CD4-positive, alpha-beta T cell (primary cell): ENCODE measurements around the gene PRMT7. TPM values are rescaled to one million over a fixed set of nuclear protein-coding genes. Genes with fewer than 3 reads are reported as not detected.

ENCODE experiments used
- ATAC-seq: fragments of 200-7000 bp; cut with Tn5 transposase; one replicate; pipeline ENCODE4 v1.10.0; 2022; ENCODE audit warnings: mild to moderate bottlenecking; ENCODE audit not compliant: poor library complexity
- CTCF ChIA-PET: fragments of 350-600 bp; sonication (Branson Sonifier 250); formaldehyde crosslinking; loops from one replicate; lab custom pipeline; 2021; ENCODE audit warnings: antibody characterized with exemption, inconsistent platforms; lab: Charles Lee
- POLR2A ChIA-PET: fragments of 350-600 bp; sonication (Branson Sonifier 250); formaldehyde crosslinking; loops from one replicate; lab custom pipeline; 2021; ENCODE audit warnings: antibody characterized with exemption, inconsistent platforms; lab: Charles Lee
- DNase-seq, 14 experiments: peaks; one replicate each; pipeline ENCODE4 v3.0.0-alpha.2; 2013 to 2020; ENCODE audit warnings: mixed read lengths in 2 of 14
- H3K27ac ChIP-seq, 2 donors: one replicate each; pipeline versions ENCODE4 v1.5.1 to v1.7.0; 2013; ENCODE audit warnings: low read length in 2 of 2, low read depth in 1 of 2, mild to moderate bottlenecking in 1 of 2
- H3K27me3 ChIP-seq, 2 experiments: 1 replicate in 1 of 2; 2 replicates in 1 of 2; pipeline versions ENCODE4 v1.6.1 to v1.7.0; 2013; ENCODE audit warnings: low read length in 2 of 2, control low read depth in 1 of 2, mild to moderate bottlenecking in 1 of 2, moderate library complexity in 1 of 2; ENCODE audit not compliant: insufficient read depth in 2 of 2, control insufficient read depth in 1 of 2
- H3K36me3 ChIP-seq: one replicate; pipeline ENCODE4 v1.6.1; 2013; ENCODE audit warnings: low read length, control low read depth; ENCODE audit not compliant: insufficient read depth
- H3K4me1 ChIP-seq: one replicate; pipeline ENCODE4 v1.6.1; 2013; ENCODE audit warnings: low read length, control low read depth; ENCODE audit not compliant: insufficient read depth
- H3K4me3 ChIP-seq: one replicate; pipeline ENCODE4 v1.5.1; 2013; ENCODE audit warnings: mild to moderate bottlenecking, low read length, moderate library complexity
- H3K9me3 ChIP-seq, 2 experiments: 1 replicate in 1 of 2; 2 replicates in 1 of 2; pipeline versions ENCODE4 v1.6.1 to v1.7.0; 2013; ENCODE audit warnings: low read length in 2 of 2, mild to moderate bottlenecking in 2 of 2, control low read depth in 1 of 2, moderate library complexity in 1 of 2; ENCODE audit not compliant: control insufficient read depth in 1 of 2, insufficient read depth in 1 of 2
- H3K27ac Mint-ChIP-seq: one replicate; pipeline ENCODE4 v1.8.0; 2020; ENCODE audit warnings: mixed read lengths
- H3K27me3 Mint-ChIP-seq: one replicate; pipeline ENCODE4 v1.8.0; 2021; ENCODE audit warnings: mixed read lengths
- H3K36me3 Mint-ChIP-seq: one replicate; pipeline ENCODE4 v1.8.0; 2021; ENCODE audit warnings: low read depth, mixed read lengths
- H3K4me1 Mint-ChIP-seq: one replicate; pipeline ENCODE4 v1.8.0; 2021; ENCODE audit warnings: low read depth, mixed read lengths
- H3K4me3 Mint-ChIP-seq: one replicate; pipeline ENCODE4 v1.8.0; 2020; ENCODE audit warnings: mild to moderate bottlenecking, mixed read lengths
- H3K9me3 Mint-ChIP-seq: one replicate; pipeline ENCODE4 v1.8.0; 2020; ENCODE audit warnings: mixed read lengths
- CTCF ChIP-seq: fragments of 200-600 bp; IDR thresholded peaks from one replicate; pipeline ENCODE4 v1.8.0; 2022; ENCODE audit warnings: antibody characterized with exemption, mild to moderate bottlenecking
- intact Hi-C, 2 experiments: fragments of 100-400 bp; cut with DNase I in 1 of 2; cut with micrococcal nuclease in 1 of 2; formaldehyde crosslinking; loops; one replicate each; pipeline versions ENCODE4 v1.15.1 to v1.9.0; 2023 to 2025; cut with DNase I, micrococcal nuclease
- total RNA-seq, 174 experiments: library from RNA in 2 of 174; stranded (reverse) in 2 of 174; gene quantifications; one replicate each; pipeline ENCODE4 v1.2.3 and lab custom pipeline; 2021 to 2026

Gene PRMT7
- total RNA-seq, 2 experiments from 2014 or later: 46.3 to 51.0 TPM

GRCh38 chr16:68381363-68381724, 70.5 kb downstream of the PRMT7 start:
- intact Hi-C loops: no loop called here
- no peaks in the 10 kb centered on the region for H3K36me3 Mint-ChIP-seq
- no peaks in the 10 kb centered on the region for H3K36me3 ChIP-seq
- H3K4me1 Mint-ChIP-seq: peaks cover 33% of the 10 kb centered on the region
- no peak overlapping the region for H3K27ac ChIP-seq
- POLR2A ChIA-PET: no interaction called here
- no peak for TF ChIP-seq CTCF
- no peak overlapping the region for H3K4me3 ChIP-seq
- H3K4me1 ChIP-seq: peaks cover 27% of the 10 kb centered on the region
- no peak overlapping the region for H3K27ac Mint-ChIP-seq
- no peaks in the 10 kb centered on the region for H3K27me3 Mint-ChIP-seq
- H3K9me3 Mint-ChIP-seq: no peaks in the 10 kb centered on the region
- no peaks in the 10 kb centered on the region for H3K9me3 ChIP-seq
- DNase-seq (no peak), ATAC-seq (no peak)
- CTCF ChIA-PET: no interaction called here
- H3K27me3 ChIP-seq: no peaks in the 10 kb centered on the region
- no peak overlapping the region for H3K4me3 Mint-ChIP-seq

- Mint-ChIP-seq H3K4me1 (peaks cover 33% of the 10 kb centered on the region), H3K27me3 (no peaks in the 10 kb centered on the region), H3K9me3 (no peaks in the 10 kb centered on the region), H3K27ac (no peak overlapping the region), H3K4me3 (no peak overlapping the region), H3K36me3 (no peaks in the 10 kb centered on the region)
- no peaks in the 10 kb centered on the region for H3K9me3 ChIP-seq
- H3K36me3 ChIP-seq: no peaks in the 10 kb centered on the region
- ATAC-seq (no peak), DNase-seq (peak in 1 of 14 experiments; percentile 29)
- intact Hi-C loops: no loop called here
- CTCF ChIA-PET: no interaction called here
- no peaks in the 10 kb centered on the region for H3K27me3 ChIP-seq
- TF ChIP-seq CTCF: no peak
- peaks cover 27% of the 10 kb centered on the region for H3K4me1 ChIP-seq
- no peak overlapping the region for H3K4me3 ChIP-seq
- POLR2A ChIA-PET: no interaction called here
- H3K27ac ChIP-seq: no peak overlapping the region
These were observed 71.5 kb downstream of the PRMT7 start for GRCh38 chr16:68382296-68382718.

- Mint-ChIP-seq H3K4me1 (peaks cover 30% of the 10 kb centered on the region), H3K27ac (no peak overlapping the region), H3K9me3 (no peaks in the 10 kb centered on the region), H3K4me3 (no peak overlapping the region), H3K27me3 (no peaks in the 10 kb centered on the region), H3K36me3 (no peaks in the 10 kb centered on the region)
- H3K27ac ChIP-seq: no peak overlapping the region
- no peaks in the 10 kb centered on the region for H3K27me3 ChIP-seq
- TF ChIP-seq CTCF: no peak
- intact Hi-C loops: no loop called here
- H3K36me3 ChIP-seq: no peaks in the 10 kb centered on the region
- H3K9me3 ChIP-seq: no peaks in the 10 kb centered on the region
- DNase-seq: no peak
- H3K4me1 ChIP-seq: peaks cover 25% of the 10 kb centered on the region
- H3K4me3 ChIP-seq: no peak overlapping the region
- CTCF ChIA-PET: no interaction called here
- POLR2A ChIA-PET: no interaction called here
- ATAC-seq: no peak
These were observed 73.0 kb downstream of the PRMT7 start for GRCh38 chr16:68383858-68384257.
